Hepatocyte (in vitro differentiated cells): ENCODE measurements around the gene LARP1. TPM values are rescaled to one million over a fixed set of nuclear protein-coding genes. Genes with fewer than 3 reads are reported as not detected.
A peak's percentile ranks its signal among the peaks of the same experiment; 100 is the strongest.

Experiments
- DNase-seq: peaks from one replicate; pipeline ENCODE4 v3.0.0-alpha.2; 2016; ENCODE audit warnings: low spot score
- H2AFZ ChIP-seq: fragments of 200-600 bp; sonication (generic); 2 replicates; pipeline ENCODE4 v1.6.0; 2016; ENCODE audit warnings: antibody characterized with exemption, mild to moderate bottlenecking
- H3K27ac ChIP-seq: fragments of 200-600 bp; sonication (generic); 2 replicates; pipeline ENCODE4 v1.5.1; 2016; ENCODE audit warnings: mild to moderate bottlenecking
- H3K27me3 ChIP-seq: fragments of 200-600 bp; sonication (generic); 2 replicates; pipeline ENCODE4 v1.6.1; 2016
- H3K36me3 ChIP-seq: fragments of 200-600 bp; sonication (generic); replicated peaks from 2 replicates; pipeline ENCODE4 v1.5.1; 2016; ENCODE audit warnings: low read depth; ENCODE audit not compliant: insufficient read depth
- H3K4me1 ChIP-seq: fragments of 200-600 bp; sonication (generic); 2 replicates; pipeline ENCODE4 v1.5.1; 2016; ENCODE audit warnings: mild to moderate bottlenecking, moderate library complexity; ENCODE audit not compliant: insufficient read depth
- H3K4me2 ChIP-seq: fragments of 200-600 bp; sonication (generic); 2 replicates; pipeline ENCODE4 v1.6.0; 2016
- H3K4me3 ChIP-seq: fragments of 200-600 bp; sonication (generic); 2 replicates; pipeline ENCODE4 v1.5.1; 2016; ENCODE audit warnings: mild to moderate bottlenecking
- H3K79me2 ChIP-seq: fragments of 200-600 bp; sonication (generic); 2 replicates; pipeline ENCODE4 v1.6.0; 2017; ENCODE audit warnings: mild to moderate bottlenecking
- H3K9me2 ChIP-seq: fragments of 200-600 bp; sonication (generic); replicated peaks from 2 replicates; pipeline ENCODE4 v1.6.0; 2017; ENCODE audit warnings: mild to moderate bottlenecking; ENCODE audit not compliant: insufficient read depth
- H3K9me3 ChIP-seq: fragments of 200-600 bp; sonication (generic); 2 replicates; pipeline ENCODE4 v1.5.1; 2016; ENCODE audit warnings: low read depth, mild to moderate bottlenecking
- H4K20me1 ChIP-seq: fragments of 200-600 bp; sonication (generic); 2 replicates; pipeline ENCODE4 v1.6.0; 2016; ENCODE audit warnings: mild to moderate bottlenecking; ENCODE audit not compliant: insufficient read depth, poor library complexity, severe bottlenecking
- EZH2 ChIP-seq: fragments of 200-600 bp; sonication (generic); IDR thresholded peaks from 2 replicates; pipeline ENCODE4 v1.6.1; 2016; ENCODE audit warnings: antibody characterized with exemption, mild to moderate bottlenecking, borderline replicate concordance
- EZH2phosphoT487 ChIP-seq: fragments of 200-600 bp; sonication (generic); IDR thresholded peaks from one replicate; pipeline ENCODE4 v1.6.1; 2018; ENCODE audit warnings: antibody characterized with exemption, mild to moderate bottlenecking, low read depth, moderate library complexity; ENCODE audit not compliant: unreplicated experiment, severe bottlenecking
- WGBS: methylation state at CpG from one replicate; pipeline ENCODE4 v1.1.6; 2016; ENCODE audit warnings: low lambda C conversion rate; ENCODE audit errors: missing lambda C conversion rate; 5-methylcytosine and 5-hydroxymethylcytosine counted together
- polyA plus RNA-seq: library from polyadenylated mRNA; unstranded; fragments of >200 nt; fragmentation: Nextera tagmentation; extraction: Ambion mirVana; gene quantifications from 2 replicates; pipeline ENCODE4 v1.2.1, GENCODE V29; 2016
- total RNA-seq: library from RNA; depleted of rRNA; stranded (reverse); fragments of >200 nt; gene quantifications from 2 replicates; pipeline ENCODE4 v1.2.3, GENCODE V29; 2014
- TF ChIP-seq, protein P1 (sequence below): fragments of 200-600 bp; sonication (generic); IDR thresholded peaks from 2 replicates; pipeline ENCODE4 v1.5.1; 2016; ENCODE audit warnings: antibody characterized with exemption, mild to moderate bottlenecking; ENCODE audit not compliant: poor library complexity

LARP1 gene
- total and polyA plus RNA-seq, 2 experiments from 2014 or later: 62.9 to 75.0 TPM

DNA sequence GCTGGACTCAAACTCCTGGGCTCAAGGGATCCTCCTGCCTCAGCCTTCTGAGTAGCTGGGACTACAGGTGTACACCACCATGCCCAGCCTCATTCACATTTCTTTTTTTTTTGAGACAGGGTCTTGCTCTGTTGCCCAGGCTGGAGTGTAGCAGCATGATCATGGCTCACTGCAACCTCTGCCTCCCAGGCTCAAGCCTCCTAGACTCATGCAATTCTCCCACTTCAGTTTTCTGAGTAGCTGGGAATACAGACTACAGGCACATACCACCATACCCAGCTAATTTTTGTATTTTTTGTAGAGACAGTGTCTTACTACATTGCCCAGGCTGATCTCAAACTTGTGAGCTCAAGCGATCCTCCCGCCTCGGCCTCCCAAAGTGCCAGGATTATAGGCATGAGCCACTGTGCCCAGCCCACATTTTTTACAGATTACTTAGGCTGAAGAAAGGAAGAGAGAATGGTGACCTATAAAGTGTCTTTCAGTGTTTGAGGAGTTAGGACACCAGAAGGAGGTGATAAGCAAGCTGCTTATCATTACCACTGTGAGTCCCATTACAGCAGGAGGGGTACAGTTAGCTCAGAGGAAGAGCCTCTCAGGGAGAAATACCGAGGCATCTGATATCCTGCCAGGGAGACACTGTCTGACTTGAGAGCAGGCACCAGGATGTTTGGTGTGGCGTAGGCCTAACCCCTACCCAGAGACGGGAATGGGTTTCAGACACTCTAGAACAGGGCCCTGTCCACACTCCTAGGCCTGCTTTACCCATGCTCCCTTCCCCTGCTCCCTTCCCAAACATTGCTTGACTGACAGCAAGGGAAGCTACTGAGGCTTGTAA, 85.5 kb downstream of the LARP1 start:
- no peaks in the 10 kb centered on the region for H4K20me1 ChIP-seq
- H3K9me3 ChIP-seq: no peaks in the 10 kb centered on the region
- no peaks in the 10 kb centered on the region for H3K9me2 ChIP-seq
- peak overlapping the region; percentile 17 for H3K27ac ChIP-seq
- TF ChIP-seq EZH2 (no peak), EZH2phosphoT487 (no peak)
- TF ChIP-seq, protein P1, sequence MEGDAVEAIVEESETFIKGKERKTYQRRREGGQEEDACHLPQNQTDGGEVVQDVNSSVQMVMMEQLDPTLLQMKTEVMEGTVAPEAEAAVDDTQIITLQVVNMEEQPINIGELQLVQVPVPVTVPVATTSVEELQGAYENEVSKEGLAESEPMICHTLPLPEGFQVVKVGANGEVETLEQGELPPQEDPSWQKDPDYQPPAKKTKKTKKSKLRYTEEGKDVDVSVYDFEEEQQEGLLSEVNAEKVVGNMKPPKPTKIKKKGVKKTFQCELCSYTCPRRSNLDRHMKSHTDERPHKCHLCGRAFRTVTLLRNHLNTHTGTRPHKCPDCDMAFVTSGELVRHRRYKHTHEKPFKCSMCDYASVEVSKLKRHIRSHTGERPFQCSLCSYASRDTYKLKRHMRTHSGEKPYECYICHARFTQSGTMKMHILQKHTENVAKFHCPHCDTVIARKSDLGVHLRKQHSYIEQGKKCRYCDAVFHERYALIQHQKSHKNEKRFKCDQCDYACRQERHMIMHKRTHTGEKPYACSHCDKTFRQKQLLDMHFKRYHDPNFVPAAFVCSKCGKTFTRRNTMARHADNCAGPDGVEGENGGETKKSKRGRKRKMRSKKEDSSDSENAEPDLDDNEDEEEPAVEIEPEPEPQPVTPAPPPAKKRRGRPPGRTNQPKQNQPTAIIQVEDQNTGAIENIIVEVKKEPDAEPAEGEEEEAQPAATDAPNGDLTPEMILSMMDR: no peak
- H3K4me3 ChIP-seq: no peak overlapping the region
- 70% methylated on average over 6 of the region's 6 CpGs for WGBS
- DNase-seq: no peak
- H3K4me2 ChIP-seq: no peak overlapping the region
- H3K27me3 ChIP-seq: no peaks in the 10 kb centered on the region
- peaks cover 19% of the 10 kb centered on the region for H3K4me1 ChIP-seq
- H3K36me3 ChIP-seq: no peaks in the 10 kb centered on the region
- no peak overlapping the region for H2AFZ ChIP-seq
- peaks cover 2% of the 10 kb centered on the region for H3K79me2 ChIP-seq

- Histone ChIP-seq H3K9me2 (no peaks in the 10 kb centered on the region), H2AFZ (no peak overlapping the region), H3K4me1 (peaks cover 19% of the 10 kb centered on the region), H3K27ac (no peak overlapping the region), H3K27me3 (no peaks in the 10 kb centered on the region), H4K20me1 (no peaks in the 10 kb centered on the region), H3K4me2 (no peak overlapping the region), H3K4me3 (no peak overlapping the region), H3K36me3 (no peaks in the 10 kb centered on the region), H3K79me2 (no peaks in the 10 kb centered on the region), H3K9me3 (no peaks in the 10 kb centered on the region)
- TF ChIP-seq EZH2 (no peak), EZH2phosphoT487 (no peak)
- TF ChIP-seq, protein P1: no peak
- no peak for DNase-seq
Measured at GRCh38 chr5:154841273-154841661, 86.1 kb downstream of the LARP1 start.

DNA sequence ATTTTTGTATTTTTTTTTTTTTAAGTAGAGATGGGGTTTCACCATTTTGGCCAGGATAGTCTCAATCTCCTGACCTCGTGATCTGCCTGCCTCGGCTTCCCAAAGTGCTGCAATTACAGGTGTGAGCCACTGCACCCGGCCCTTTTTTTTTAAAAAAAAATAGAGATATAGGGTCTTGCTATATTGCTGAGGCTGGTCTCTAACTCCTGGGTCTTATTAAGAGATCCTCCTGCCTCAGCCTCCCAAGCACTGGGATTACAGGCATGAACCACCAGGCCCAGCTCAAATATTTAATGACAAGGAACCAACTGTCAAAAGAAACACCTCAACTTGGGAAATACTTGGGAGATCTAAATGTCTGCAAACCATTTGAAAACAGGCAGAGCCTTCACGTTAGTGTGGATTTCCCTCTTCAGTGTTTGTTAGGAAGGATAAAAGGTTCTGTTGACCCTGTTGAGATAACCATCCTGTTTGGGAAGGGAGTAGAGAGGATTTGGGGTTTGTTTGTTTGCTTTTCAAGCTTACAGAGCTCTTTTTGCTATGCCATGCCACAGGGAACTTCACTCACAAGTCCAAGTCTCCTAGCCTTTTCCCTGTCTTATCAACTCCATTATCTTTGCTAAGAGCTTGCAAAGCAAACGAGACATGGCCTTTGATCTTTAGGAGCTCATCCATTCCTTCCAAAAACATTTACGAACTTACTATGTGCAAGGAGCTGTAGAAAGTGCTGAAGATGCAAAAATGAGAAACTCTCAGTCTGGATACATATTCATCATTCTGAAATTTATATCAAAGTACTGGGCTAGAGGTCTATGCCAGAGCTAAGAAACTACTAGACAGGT, 87.7 kb downstream of the LARP1 start:
- H3K9me2 ChIP-seq: no peaks in the 10 kb centered on the region
- TF ChIP-seq EZH2phosphoT487 (no peak), EZH2 (no peak)
- TF ChIP-seq, protein P1: no peak
- no peak overlapping the region for H3K4me3 ChIP-seq
- peak overlapping the region; percentile 38 for H3K4me2 ChIP-seq
- DNase-seq: no peak
- peaks cover 11% of the 10 kb centered on the region for H3K4me1 ChIP-seq
- H3K27ac ChIP-seq: peak overlapping the region; percentile 8
- no peaks in the 10 kb centered on the region for H3K36me3 ChIP-seq
- no peak overlapping the region for H2AFZ ChIP-seq
- WGBS: 30% methylated on average over 6 of the region's 6 CpGs
- no peaks in the 10 kb centered on the region for H3K27me3 ChIP-seq
- H4K20me1 ChIP-seq: no peaks in the 10 kb centered on the region
- no peaks in the 10 kb centered on the region for H3K9me3 ChIP-seq
- H3K79me2 ChIP-seq: peaks cover 7% of the 10 kb centered on the region
